ENCODE results near the gene DIAPH1.

- TF ChIP-seq CTCF (IDR thresholded peaks at IDR 0.05) (peak; percentile 99), POLR2A (IDR thresholded peaks at IDR 0.05) (no peak), POLR2AphosphoS5 (IDR thresholded peaks at IDR 0.05) (peak; percentile 82 to 95 (median 93))
Measured at GRCh38 chr5:141524604-141525597, 93.9 kb downstream of the DIAPH1 start.

Measured in breast epithelium (tissue), 3 donors.